Calu3 (cell line): ENCODE measurements around the gene AHI1. TPM values are rescaled to one million over a fixed set of nuclear protein-coding genes. Genes with fewer than 3 reads are reported as not detected.

Experiments
- BruUV-seq: library from RNA; stranded (reverse); fragments of 400-500 nt; replicated peaks from 2 replicates; lab custom pipeline; 2021; lab: Mats Ljungman, UMichigan
- CTCF ChIA-PET: fragments of 300-600 bp; sonication (Branson Sonifier 250); formaldehyde crosslinking; loops from one replicate; lab custom pipeline; 2022; ENCODE audit warnings: antibody characterized with exemption; lab: Charles Lee
- DNase-seq: peaks from one replicate; pipeline ENCODE4 v3.0.0; 2022
- H3K27ac Mint-ChIP-seq: one replicate; pipeline ENCODE4 v1.8.0; 2022; ENCODE audit warnings: mixed read lengths; ENCODE audit not compliant: unreplicated experiment
- H3K27me3 Mint-ChIP-seq: one replicate; pipeline ENCODE4 v1.8.0; 2022; ENCODE audit warnings: mixed read lengths; ENCODE audit not compliant: unreplicated experiment
- H3K36me3 Mint-ChIP-seq: one replicate; pipeline ENCODE4 v1.8.0; 2022; ENCODE audit warnings: mild to moderate bottlenecking, moderate library complexity, mixed read lengths; ENCODE audit not compliant: insufficient read depth, unreplicated experiment
- H3K4me1 Mint-ChIP-seq: one replicate; pipeline ENCODE4 v1.8.0; 2022; ENCODE audit warnings: mild to moderate bottlenecking, low read depth, mixed read lengths; ENCODE audit not compliant: unreplicated experiment
- H3K4me3 Mint-ChIP-seq: one replicate; pipeline ENCODE4 v1.8.0; 2022; ENCODE audit warnings: mild to moderate bottlenecking, low read depth, moderate library complexity, mixed read lengths; ENCODE audit not compliant: unreplicated experiment
- H3K9me3 Mint-ChIP-seq: one replicate; pipeline ENCODE4 v1.8.0; 2022; ENCODE audit warnings: low read depth, mixed read lengths; ENCODE audit not compliant: unreplicated experiment
- CTCF ChIP-seq: fragments of 200-600 bp; IDR thresholded peaks from one replicate; pipeline ENCODE4 v1.8.0; 2022; ENCODE audit warnings: antibody characterized with exemption; ENCODE audit not compliant: unreplicated experiment
- intact Hi-C: fragments of 100-400 bp; cut with micrococcal nuclease; formaldehyde crosslinking; loops from one replicate; pipeline ENCODE4 v1.10.0; 2022; ENCODE audit not compliant: unreplicated experiment
- total RNA-seq: library from RNA; stranded (reverse); gene quantifications from 2 replicates; pipeline ENCODE4 v1.2.3, GENCODE V29; 2022

Gene AHI1
- total RNA-seq, 1 experiment from 2014 or later = 18.0 TPM

GRCh38 chr6:135270676-135271536 lies 226.6 kb downstream of the AHI1 start:
- Mint-ChIP-seq H3K27me3 (no peaks in the 10 kb centered on the region), H3K4me1 (peaks cover 30% of the 10 kb centered on the region), H3K27ac (peak overlapping the region; percentile 26), H3K36me3 (no peaks in the 10 kb centered on the region), H3K9me3 (no peaks in the 10 kb centered on the region), H3K4me3 (peak overlapping the region; percentile 54)
- CTCF ChIA-PET = interaction anchor here (1.4 kb wide), 1 partner anchor 9 kb away, joined by 3 read pairs; no protein-coding TSS in a partner anchor
- no peak for TF ChIP-seq CTCF
- intact Hi-C loops = no loop called here
- peak; percentile 51 for DNase-seq
- BruUV-seq = no TSS peak

DNA sequence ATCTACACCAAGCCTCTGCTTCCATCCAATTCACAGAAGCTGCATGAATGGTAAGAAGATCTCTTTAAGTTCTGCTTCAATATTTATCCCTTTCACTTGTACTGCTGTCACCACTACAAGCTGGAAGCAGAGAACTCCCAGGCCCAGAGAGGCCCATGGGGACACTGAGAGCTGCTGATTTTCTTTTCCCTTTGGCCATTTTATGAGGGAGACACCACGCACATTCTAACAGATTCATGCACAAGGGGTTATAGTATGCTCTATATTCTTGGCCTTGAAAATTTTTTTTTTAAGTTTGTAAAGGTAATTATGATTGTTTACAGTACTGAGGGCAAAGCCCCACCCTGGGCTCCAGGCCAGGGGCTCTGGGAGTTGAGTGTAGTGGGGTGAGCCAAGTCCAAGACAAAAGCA lies 228.1 kb downstream of the AHI1 start:
- no TSS peak for BruUV-seq
- Mint-ChIP-seq H3K36me3 (no peaks in the 10 kb centered on the region), H3K27me3 (no peaks in the 10 kb centered on the region), H3K4me1 (peaks cover 30% of the 10 kb centered on the region), H3K27ac (no peak overlapping the region), H3K9me3 (no peaks in the 10 kb centered on the region), H3K4me3 (no peak overlapping the region)
- CTCF ChIA-PET = interaction anchor here (1.4 kb wide), 1 partner anchor 89 kb away, joined by 3 read pairs; the partner anchor contains the start of gene MYB
- intact Hi-C loops = no loop called here
- TF ChIP-seq CTCF = no peak
- DNase-seq = peak; percentile 33

DNA sequence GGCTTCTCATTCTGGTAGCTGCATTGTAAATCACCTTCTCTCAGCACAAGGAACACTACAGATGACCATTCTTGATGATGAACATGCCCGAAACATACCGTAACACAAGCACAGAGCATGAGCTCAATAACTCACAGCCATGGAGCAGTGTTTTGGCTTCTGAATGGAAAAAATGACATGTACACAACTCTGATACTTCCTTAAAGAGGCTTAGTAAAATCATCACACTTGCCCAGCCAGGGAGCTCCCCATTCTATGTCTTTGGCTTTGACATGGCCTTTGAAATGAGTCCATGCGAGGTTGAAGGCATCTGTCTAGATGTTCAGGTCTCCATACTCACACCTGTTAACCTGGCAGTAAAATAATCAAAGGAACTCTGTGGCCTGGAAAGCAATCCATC lies 228.8 kb downstream of the AHI1 start:
- DNase-seq = no peak
- TF ChIP-seq CTCF = no peak
- Mint-ChIP-seq H3K4me1 (peaks cover 30% of the 10 kb centered on the region), H3K27me3 (no peaks in the 10 kb centered on the region), H3K27ac (no peak overlapping the region), H3K9me3 (no peaks in the 10 kb centered on the region), H3K4me3 (no peak overlapping the region), H3K36me3 (no peaks in the 10 kb centered on the region)
- intact Hi-C loops = no loop called here
- BruUV-seq = no TSS peak
- CTCF ChIA-PET = no interaction called here

- no peaks in the 10 kb centered on the region for H3K36me3 Mint-ChIP-seq
- no peak for TF ChIP-seq CTCF
- peaks cover 30% of the 10 kb centered on the region for H3K4me1 Mint-ChIP-seq
- no peak for DNase-seq
- no TSS peak for BruUV-seq
- no peaks in the 10 kb centered on the region for H3K9me3 Mint-ChIP-seq
- no peaks in the 10 kb centered on the region for H3K27me3 Mint-ChIP-seq
- H3K27ac Mint-ChIP-seq = no peak overlapping the region
- no peak overlapping the region for H3K4me3 Mint-ChIP-seq
- CTCF ChIA-PET = no interaction called here
- intact Hi-C loops = no loop called here
Observed at GRCh38 chr6:135268263-135268662, 229.3 kb downstream of the AHI1 start.
